Measurements from ENCODE around the gene EEIG2. TPM values are rescaled to one million over a fixed set of nuclear protein-coding genes. Genes with fewer than 3 reads are reported as not detected.

Gene EEIG2
- total and polyA plus RNA-seq, 11 donors = 1.2 to 14.1 (median 4.8) TPM

GRCh38 chr1:108568589-108568988 is 8.7 kb downstream of the EEIG2 start:
- WGBS, 4 donors = 66 to 76% (median 71%) methylated on average over 2 of the region's 2 CpGs
- Histone ChIP-seq H3K4me3 (no peak overlapping the region), H3K4me1 (peaks cover 0 to 22% (median 0%) of the 10 kb centered on the region in 12 donors), H3K27ac (no peak overlapping the region), H3K36me3 (no peaks in the 10 kb centered on the region), H3K9me3 (no peaks in the 10 kb centered on the region), H3K27me3 (no peaks in the 10 kb centered on the region)
- intact Hi-C loops (cut with DNase I) = loop anchor here in 3 of 10 donors (10.0 kb wide), 2 partner anchors 46 to 54 kb away; no protein-coding TSS in a partner anchor
- DNase-seq (peak in 1 of 5 donors; percentile 16), ATAC-seq (peak in 3 of 4 donors; percentile 55 to 65 (median 64))
- TF ChIP-seq, protein P1, sequence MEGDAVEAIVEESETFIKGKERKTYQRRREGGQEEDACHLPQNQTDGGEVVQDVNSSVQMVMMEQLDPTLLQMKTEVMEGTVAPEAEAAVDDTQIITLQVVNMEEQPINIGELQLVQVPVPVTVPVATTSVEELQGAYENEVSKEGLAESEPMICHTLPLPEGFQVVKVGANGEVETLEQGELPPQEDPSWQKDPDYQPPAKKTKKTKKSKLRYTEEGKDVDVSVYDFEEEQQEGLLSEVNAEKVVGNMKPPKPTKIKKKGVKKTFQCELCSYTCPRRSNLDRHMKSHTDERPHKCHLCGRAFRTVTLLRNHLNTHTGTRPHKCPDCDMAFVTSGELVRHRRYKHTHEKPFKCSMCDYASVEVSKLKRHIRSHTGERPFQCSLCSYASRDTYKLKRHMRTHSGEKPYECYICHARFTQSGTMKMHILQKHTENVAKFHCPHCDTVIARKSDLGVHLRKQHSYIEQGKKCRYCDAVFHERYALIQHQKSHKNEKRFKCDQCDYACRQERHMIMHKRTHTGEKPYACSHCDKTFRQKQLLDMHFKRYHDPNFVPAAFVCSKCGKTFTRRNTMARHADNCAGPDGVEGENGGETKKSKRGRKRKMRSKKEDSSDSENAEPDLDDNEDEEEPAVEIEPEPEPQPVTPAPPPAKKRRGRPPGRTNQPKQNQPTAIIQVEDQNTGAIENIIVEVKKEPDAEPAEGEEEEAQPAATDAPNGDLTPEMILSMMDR (IDR thresholded peaks at IDR 0.05) = no peak
- no peak for TF ChIP-seq POLR2A (IDR thresholded peaks at IDR 0.05)

GRCh38 chr1:108569097-108569728 is 9.3 kb downstream of the EEIG2 start:
- ATAC-seq (no peak), DNase-seq (no peak)
- H3K36me3 ChIP-seq = no peaks in the 10 kb centered on the region
- no peak overlapping the region for H3K27ac ChIP-seq
- H3K27me3 ChIP-seq = no peaks in the 10 kb centered on the region
- TF ChIP-seq, protein P1 (IDR thresholded peaks at IDR 0.05) = no peak
- no peak for TF ChIP-seq POLR2A (IDR thresholded peaks at IDR 0.05)
- H3K4me1 ChIP-seq = peaks cover 0 to 22% (median 0%) of the 10 kb centered on the region in 12 donors
- WGBS, 4 donors = 82 to 90% (median 86%) methylated on average over 3 of the region's 3 CpGs
- H3K9me3 ChIP-seq = peaks cover 0 to 6% (median 0%) of the 10 kb centered on the region in 12 donors
- intact Hi-C loops (cut with DNase I) = loop anchor here in 3 of 10 donors (10.0 kb wide), 2 partner anchors 46 to 54 kb away; no protein-coding TSS in a partner anchor
- H3K4me3 ChIP-seq = no peak overlapping the region

DNA sequence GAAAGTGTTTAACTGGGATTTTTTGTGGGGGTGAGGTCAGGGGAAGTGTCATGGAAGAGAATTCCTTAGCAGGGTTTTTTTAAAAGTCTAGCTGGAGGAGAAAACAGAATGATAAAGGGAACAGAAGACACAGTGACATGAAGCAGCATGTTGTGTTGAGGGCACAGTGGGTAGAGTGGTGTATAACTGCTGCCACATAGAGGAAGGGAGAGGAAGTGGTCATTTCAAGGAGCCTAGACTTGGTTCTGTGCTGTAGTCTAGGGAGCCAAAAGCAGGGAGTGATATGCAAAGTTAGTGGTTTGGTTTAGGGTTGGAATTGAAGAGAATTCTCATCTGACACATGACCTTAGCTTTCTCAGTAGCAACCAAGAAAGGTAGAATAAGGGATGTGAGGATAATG is 10.2 kb downstream of the EEIG2 start:
- ATAC-seq (peak in 3 of 4 donors; percentile 75 to 81 (median 76)), DNase-seq (no peak)
- H3K36me3 ChIP-seq = no peaks in the 10 kb centered on the region
- no peak overlapping the region for H3K4me3 ChIP-seq
- H3K9me3 ChIP-seq = peaks cover 0 to 6% (median 0%) of the 10 kb centered on the region in 12 donors
- peaks cover 0 to 25% (median 0%) of the 10 kb centered on the region in 12 donors for H3K4me1 ChIP-seq
- intact Hi-C loops (cut with DNase I) = no loop called here
- TF ChIP-seq, protein P1 (IDR thresholded peaks at IDR 0.05) = peak in 6 of 12 donors; percentile 10 to 37 (median 30)
- no peak for TF ChIP-seq POLR2A (IDR thresholded peaks at IDR 0.05)
- H3K27ac ChIP-seq = no peak overlapping the region
- H3K27me3 ChIP-seq = no peaks in the 10 kb centered on the region

- 77 to 82% (median 80%) methylated on average over 7 of the region's 7 CpGs for WGBS, 4 donors
- no peak for ATAC-seq
These were observed 11.1 kb downstream of the EEIG2 start for GRCh38 chr1:108570998-108571401.

More at GRCh38 chr1:108570998-108571401, 11.1 kb downstream of the EEIG2 start:
- Histone ChIP-seq H3K36me3 (no peaks in the 10 kb centered on the region), H3K4me1 (peaks cover 0 to 29% (median 0%) of the 10 kb centered on the region in 12 donors), H3K27me3 (no peaks in the 10 kb centered on the region), H3K9me3 (peaks cover 0 to 6% (median 0%) of the 10 kb centered on the region in 12 donors), H3K27ac (no peak overlapping the region), H3K4me3 (no peak overlapping the region)
- intact Hi-C loops (cut with DNase I) = no loop called here
- no peak for DNase-seq
- TF ChIP-seq POLR2A (IDR thresholded peaks at IDR 0.05) = no peak
- TF ChIP-seq, protein P1 (IDR thresholded peaks at IDR 0.05) = no peak

Data from heart left ventricle (tissue), 16 donors.